GM19035 (cell line): ENCODE results near the gene PAXX.

Experiments
- ATAC-seq: cut with Tn5 transposase; IDR thresholded peaks from one replicate; pipeline ENCODE4 v1.9.1; 2021; ENCODE audit not compliant: unreplicated experiment

The PAXX gene

GRCh38 chr9:137015976-137016375 is 23.8 kb downstream of the PAXX start:
- ATAC-seq, result no peak

- ATAC-seq, result no peak
These were observed 24.2 kb downstream of the PAXX start for GRCh38 chr9:137016436-137016835.

DNA sequence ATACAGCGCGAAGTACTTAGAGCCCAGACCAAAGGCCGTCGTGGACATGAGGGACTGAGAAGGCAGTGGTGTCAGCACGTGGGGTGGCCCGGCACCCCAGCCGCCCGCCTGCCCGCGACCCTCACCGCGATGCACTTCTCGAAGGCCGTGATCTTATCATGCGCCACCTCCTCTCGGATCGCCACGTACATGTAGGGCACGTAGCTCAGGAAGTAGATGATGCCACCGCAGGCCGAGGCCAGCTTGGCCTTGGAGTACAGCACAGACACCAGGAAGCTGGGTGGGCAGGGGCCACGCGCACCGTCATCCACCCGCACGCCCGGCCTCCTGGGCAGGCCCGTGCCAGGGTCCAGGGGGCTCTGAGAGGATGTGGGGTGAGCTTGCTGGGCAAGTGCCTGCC is 24.8 kb downstream of the PAXX start:
- ATAC-seq, result no peak

- no peak for ATAC-seq
These were observed 25.7 kb downstream of the PAXX start for GRCh38 chr9:137017791-137018497.

DNA sequence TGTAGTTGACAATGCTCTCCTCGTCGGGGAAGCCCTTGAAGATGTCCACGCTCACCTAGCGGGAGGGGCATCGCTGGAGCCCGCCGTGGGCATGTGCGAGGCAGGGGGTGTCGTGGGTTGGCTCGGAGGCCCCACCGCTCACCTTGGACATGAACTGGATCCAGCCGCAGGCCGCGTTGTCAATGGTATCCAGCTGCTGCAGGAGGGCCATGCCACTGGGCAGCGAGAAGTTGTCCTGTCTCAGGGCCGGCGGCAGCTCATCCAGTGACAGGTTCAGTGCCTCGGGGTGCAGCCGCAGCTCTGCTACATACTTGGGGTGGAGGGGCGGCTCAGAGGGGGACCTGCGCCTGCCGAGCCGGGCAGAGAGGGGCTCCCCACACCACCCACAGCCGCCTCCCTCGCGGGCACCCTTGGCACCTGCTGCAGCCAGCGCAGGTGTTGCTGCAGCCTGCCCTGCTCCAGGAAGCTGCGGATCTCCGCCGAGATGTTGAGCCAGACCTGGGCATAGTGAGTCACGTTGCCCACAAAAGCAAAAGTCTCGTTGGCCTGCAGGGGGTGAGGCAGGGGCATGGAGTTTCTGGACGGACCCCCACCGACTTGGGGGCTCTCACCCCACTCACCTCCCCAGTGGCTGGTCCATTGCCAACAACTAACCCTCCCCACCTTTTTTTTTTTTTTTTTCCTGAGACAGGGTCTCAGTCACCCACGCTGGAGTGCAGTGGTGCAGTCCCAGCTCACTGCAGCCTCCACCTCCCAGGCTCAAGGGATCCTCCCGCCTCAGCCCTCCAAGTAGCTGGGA is 26.7 kb downstream of the PAXX start:
- no peak for ATAC-seq

GRCh38 chr9:137019891-137020683 is 27.9 kb downstream of the PAXX start:
- no peak for ATAC-seq

DNA sequence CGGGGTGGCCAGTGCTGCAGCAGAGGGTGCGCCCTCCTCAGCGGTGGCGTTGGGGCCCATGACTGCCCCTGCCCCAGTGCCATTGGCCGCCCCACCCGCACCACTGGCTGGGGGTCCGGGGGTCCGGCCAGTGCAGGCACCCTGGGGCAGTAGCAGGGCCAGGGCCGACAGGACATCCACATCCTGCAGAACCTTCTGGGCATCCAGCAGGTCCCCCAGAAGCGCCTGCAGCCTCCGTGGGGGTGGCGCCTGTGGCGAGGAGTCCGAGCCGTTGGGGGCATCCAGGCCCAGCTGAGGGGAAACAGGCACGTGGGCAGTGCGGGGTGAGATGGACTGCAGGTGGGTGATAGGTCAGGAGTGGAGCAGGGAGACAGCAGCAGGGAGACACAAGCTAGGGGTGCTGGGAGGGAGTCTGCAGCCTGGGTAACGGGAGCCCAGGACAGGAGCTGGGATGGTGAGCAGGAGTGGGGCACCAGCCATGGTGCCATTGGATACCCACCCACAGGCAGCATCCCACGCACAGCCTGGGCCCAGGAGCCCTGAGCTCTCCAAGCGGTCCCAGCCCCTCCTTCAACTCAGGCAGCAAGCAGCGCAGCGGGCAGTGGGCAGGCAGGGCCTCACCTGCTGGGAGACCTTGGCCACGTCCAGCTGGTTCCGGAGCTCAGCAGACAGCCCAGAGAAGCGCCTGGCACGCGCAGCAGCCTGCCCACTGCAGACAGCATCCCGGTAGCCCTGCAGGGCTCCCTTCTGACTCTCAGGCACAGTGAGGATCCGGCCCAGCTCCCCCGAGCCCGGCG is 28.7 kb downstream of the PAXX start:
- no peak for ATAC-seq

DNA sequence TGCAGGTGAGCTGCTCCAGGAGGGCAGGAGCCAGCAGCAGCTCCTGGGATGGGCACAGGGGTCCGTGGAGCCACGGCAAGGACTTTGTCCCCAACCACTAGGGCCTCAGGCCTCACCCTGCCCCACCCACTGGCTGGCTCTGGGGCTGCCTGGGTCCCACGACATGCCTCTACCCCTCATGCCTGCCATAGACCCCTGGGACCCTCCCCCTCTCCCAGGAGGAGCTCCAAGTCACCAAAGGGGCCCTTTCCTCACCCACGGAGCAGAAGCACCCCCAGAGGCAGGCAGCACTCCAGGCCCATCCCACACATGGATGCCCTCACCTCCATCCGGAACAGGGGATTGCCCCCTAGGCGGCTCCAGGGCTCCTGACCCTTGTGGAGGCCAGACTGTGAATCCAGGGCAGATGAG is 29.4 kb downstream of the PAXX start:
- ATAC-seq, result no peak

DNA sequence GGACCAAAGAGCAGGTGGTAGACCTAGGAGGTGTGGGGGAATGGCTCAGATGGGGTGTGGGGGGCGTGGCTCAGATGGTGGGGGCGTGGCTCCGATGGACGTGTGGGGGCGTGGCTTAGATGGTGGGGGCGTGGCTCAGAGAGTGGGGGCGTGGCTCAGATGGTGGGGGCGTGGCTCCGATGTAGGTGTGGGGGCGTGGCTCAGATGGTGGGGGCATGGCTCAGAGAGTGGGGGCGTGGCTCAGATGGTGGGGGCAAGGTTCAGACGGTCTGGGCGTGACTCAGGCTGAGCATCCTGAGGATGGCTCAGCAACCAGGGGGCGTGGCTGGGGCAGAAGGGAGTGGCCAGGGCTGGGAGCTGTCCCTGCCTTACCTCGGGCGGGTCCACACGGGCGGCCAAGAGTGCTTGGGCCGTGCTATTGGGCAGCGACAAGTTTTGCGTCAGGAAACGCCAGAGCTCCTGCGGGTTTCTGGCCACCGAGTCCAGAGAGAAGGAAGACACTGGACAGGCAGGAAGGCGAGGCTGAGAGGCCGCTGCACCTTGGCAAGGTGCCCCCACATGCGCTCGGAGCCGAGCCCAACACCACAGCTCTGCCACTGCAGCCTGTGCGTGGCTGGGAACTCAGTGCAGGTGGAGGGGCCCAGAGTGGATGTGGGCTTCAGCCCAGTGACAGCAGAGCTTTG is 29.9 kb downstream of the PAXX start:
- ATAC-seq, result no peak

- ATAC-seq, result no peak
These were observed 30.4 kb downstream of the PAXX start for GRCh38 chr9:137022662-137023008.

DNA sequence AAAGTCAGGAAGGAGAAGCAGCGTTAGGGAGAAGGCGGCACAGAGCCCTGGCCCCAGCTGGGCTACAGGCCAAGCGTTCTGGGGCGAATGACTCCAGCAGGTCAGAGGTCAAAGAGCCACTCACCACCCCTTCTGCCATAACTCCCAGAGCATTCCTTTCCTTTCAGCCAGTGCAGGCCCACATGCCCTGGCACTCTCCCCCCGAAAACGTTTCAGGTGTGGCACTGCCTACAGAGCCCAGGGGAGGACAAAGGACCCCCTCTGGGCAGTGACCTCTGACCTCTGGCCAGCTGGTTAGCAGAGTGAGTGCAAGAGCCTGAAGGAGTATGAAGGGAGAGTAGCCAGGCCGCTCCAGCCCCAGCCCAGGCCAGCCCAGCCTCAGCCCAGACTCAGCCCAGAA is 30.9 kb downstream of the PAXX start:
- no peak for ATAC-seq

DNA sequence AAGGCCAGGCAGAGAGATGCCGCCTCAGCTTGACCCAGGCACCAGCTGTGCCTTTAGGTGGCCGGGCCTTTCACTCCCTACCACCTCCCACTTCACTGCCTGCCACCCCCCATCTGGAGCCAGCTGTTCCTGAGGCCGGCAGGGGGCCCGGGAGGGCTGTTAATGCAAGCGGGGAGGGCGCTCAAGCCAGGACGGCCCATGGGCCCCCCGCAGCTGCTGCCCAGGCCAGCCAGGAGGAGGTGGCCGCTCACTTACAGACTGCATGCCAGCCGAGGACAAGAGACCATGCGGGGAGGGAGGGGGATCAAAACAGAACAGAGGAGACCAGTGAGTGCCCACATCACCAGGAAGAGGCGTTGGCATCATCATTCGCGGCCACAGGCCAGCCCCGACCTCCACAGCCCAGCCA is 31.4 kb downstream of the PAXX start:
- no peak for ATAC-seq

DNA sequence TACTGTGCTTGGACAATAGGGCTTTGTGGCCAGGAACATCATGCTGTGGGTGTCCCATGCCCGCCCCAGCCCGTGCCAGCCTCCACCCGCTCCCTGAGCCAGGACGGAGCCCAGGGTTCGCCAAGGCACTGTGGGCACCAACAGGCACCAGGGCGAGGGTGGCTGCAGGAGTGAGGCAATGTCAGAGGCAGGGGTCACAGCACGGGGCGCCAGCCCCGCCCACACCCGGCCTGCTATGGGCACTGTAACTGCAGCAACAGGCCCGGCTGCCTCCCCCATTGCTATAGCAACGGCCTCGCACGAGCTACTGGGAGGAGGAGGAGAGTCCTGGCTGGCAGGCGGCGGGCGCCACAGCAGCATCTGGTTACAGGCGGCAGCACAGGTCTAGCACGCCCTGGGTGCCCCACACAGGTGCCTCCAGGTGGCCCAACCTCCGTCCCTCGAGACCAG is 33.3 kb downstream of the PAXX start:
- ATAC-seq, result no peak

DNA sequence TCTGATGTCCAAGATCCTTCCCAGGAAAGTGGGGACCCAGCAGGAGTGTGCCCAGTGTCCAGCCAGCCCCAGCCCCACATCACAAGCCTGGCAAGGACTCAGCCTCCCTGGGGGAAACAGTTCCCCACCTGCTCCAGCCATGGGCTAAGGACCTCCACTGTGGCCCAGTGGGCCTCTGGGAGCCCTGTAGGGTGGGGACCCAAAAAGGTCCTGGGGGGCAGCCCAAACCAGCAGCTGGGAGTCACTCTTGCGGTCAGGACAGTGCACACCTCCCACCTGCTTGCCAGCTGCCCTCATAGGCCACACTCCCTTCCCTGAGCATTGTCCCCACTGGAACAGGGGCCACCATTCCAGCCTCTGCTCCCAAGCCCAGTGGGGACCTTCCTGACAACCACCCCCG is 34.2 kb downstream of the PAXX start:
- no peak for ATAC-seq

- no peak for ATAC-seq
These were observed 34.6 kb downstream of the PAXX start for GRCh38 chr9:137026828-137027227.

DNA sequence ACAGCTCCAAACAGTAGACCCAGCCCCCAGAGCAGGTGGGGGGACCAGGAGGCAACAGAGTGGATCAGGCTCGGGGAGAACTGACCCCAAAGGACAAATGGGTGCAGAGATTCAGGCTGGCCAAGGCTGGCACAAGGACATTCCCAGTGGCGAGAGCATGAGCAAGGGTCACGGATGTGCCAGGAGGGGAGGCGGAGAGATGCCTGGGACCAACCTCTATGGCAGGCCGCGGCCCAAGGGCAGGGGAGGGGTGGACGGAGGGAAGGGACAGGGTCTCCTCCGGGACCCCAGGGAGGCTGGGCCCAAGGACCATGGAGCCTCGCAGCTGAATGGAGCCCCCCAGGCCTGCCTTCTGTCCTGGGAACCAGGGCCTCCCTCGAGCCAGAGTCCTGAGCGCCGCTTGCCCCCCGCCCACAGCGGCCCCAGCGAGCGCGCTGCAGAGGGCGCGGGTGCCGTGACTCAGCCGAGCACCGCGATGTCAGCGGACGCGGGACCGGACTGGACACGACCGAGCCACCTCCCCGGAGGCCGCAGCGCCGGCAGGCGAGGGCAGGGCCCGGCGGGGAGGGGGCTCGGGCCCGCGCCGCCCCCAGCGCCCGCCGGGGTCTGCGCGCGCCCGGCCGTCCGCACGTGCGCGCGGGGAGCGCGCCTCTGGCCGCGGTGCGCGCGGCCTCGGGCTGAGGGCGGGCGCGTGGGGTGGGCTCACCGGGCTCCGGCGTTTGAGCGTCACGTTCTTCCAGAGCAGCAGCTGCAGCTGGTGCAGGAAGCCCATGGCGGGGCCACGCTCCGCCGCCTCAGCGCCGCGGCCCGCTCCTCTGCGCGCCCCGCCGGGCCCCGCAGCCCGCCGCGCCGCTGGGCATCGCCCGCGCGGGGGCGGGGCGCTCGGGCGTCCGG is 35.4 kb downstream of the PAXX start, which contains the start of gene ABCA2:
ABCA2 (minus strand) TSS at position 869 of the 894 bp plus-strand sequence; CDS start at position 772, 97 bp downstream.
- ATAC-seq, result no peak

GRCh38 chr9:137028263-137029057 is 36.2 kb downstream of the PAXX start:
- ATAC-seq, result no peak
